Mesenchymal stem cell (in vitro differentiated cells and primary cell): ENCODE measurements around the gene AARSD1.

Experiments used
- DNase-seq: peaks from one replicate; pipeline ENCODE4 v3.0.0-alpha.2; 2013
- H2AFZ ChIP-seq: one replicate; pipeline ENCODE4 v1.6.1; 2013; ENCODE audit warnings: low read depth, mild to moderate bottlenecking, control low read depth, inconsistent platforms, low read length, moderate library complexity
- H2AK5ac ChIP-seq: 2 replicates; pipeline ENCODE4 v1.6.1; 2013; ENCODE audit warnings: low read length, moderate library complexity, mild to moderate bottlenecking, inconsistent platforms; ENCODE audit not compliant: severe bottlenecking
- H2BK120ac ChIP-seq: one replicate; pipeline ENCODE4 v1.6.1; 2013; ENCODE audit warnings: low read depth, mild to moderate bottlenecking, inconsistent platforms, low read length, moderate library complexity
- H2BK12ac ChIP-seq, 2 experiments: one replicate each; pipeline ENCODE4 v1.6.1; 2013; ENCODE audit warnings: inconsistent platforms in 2 of 2, low read length in 2 of 2, mild to moderate bottlenecking in 2 of 2, moderate library complexity in 2 of 2, control low read depth in 1 of 2
- H2BK15ac ChIP-seq: one replicate; pipeline ENCODE4 v1.6.1; 2013; ENCODE audit warnings: mild to moderate bottlenecking, low read depth, inconsistent platforms; ENCODE audit not compliant: poor library complexity, severe bottlenecking
- H2BK5ac ChIP-seq: 2 replicates; pipeline ENCODE4 v1.6.1; 2013; ENCODE audit warnings: low read depth, mild to moderate bottlenecking, low read length, control low read depth, inconsistent platforms; ENCODE audit not compliant: poor library complexity, severe bottlenecking
- H3K14ac ChIP-seq, 2 experiments: one replicate each; pipeline ENCODE4 v1.6.1; 2013; ENCODE audit warnings: inconsistent platforms in 2 of 2, low read length in 2 of 2, control low read depth in 1 of 2, mild to moderate bottlenecking in 1 of 2, moderate library complexity in 1 of 2
- H3K18ac ChIP-seq, 2 experiments: one replicate each; pipeline ENCODE4 v1.6.1; 2013; ENCODE audit warnings: inconsistent platforms in 2 of 2, low read length in 2 of 2, control low read depth in 1 of 2, low read depth in 1 of 2, mild to moderate bottlenecking in 1 of 2
- H3K23ac ChIP-seq, 2 experiments: one replicate each; pipeline ENCODE4 v1.6.1; 2013; ENCODE audit warnings: inconsistent platforms in 2 of 2, low read length in 2 of 2, mild to moderate bottlenecking in 2 of 2, moderate library complexity in 2 of 2, control low read depth in 1 of 2
- H3K27ac ChIP-seq: 2 replicates; pipeline ENCODE4 v1.5.1; 2013; ENCODE audit warnings: mild to moderate bottlenecking, moderate library complexity, low read length, control low read depth, inconsistent platforms; ENCODE audit not compliant: poor library complexity, severe bottlenecking
- H3K27me3 ChIP-seq, 2 experiments: 2 replicates each; pipeline versions ENCODE4 v1.6.1 to v1.7.0; 2013; ENCODE audit warnings: low read length in 2 of 2, mild to moderate bottlenecking in 2 of 2, moderate library complexity in 2 of 2, control low read depth in 1 of 2, inconsistent platforms in 1 of 2; ENCODE audit not compliant: control insufficient read depth in 1 of 2, insufficient read depth in 1 of 2
- H3K36me3 ChIP-seq, 2 experiments: 2 replicates each; pipeline versions ENCODE4 v1.6.1 to v1.7.0; 2013; ENCODE audit warnings: low read length in 2 of 2, control low read depth in 1 of 2, inconsistent platforms in 1 of 2, low read depth in 1 of 2, mild to moderate bottlenecking in 1 of 2; ENCODE audit not compliant: insufficient read depth in 2 of 2, control insufficient read depth in 1 of 2
- H3K4ac ChIP-seq, 2 experiments: one replicate each; pipeline ENCODE4 v1.6.1; 2013; ENCODE audit warnings: inconsistent platforms in 2 of 2, low read length in 2 of 2, mild to moderate bottlenecking in 2 of 2, moderate library complexity in 2 of 2, control low read depth in 1 of 2, low read depth in 1 of 2
- H3K4me1 ChIP-seq: 2 replicates; pipeline ENCODE4 v1.6.1; 2013; ENCODE audit warnings: low read depth, low read length, control low read depth; ENCODE audit not compliant: control insufficient read depth, insufficient read depth
- H3K4me2 ChIP-seq: 2 replicates; pipeline ENCODE4 v1.6.1; 2013; ENCODE audit warnings: low read length, mild to moderate bottlenecking, inconsistent platforms; ENCODE audit not compliant: poor library complexity, severe bottlenecking
- H3K4me3 ChIP-seq, 2 experiments: 2 replicates each; pipeline versions ENCODE4 v1.5.1 to v1.7.0; 2013; ENCODE audit warnings: low read length in 2 of 2, mild to moderate bottlenecking in 2 of 2, control low read depth in 1 of 2, low read depth in 1 of 2; ENCODE audit not compliant: insufficient read depth in 1 of 2
- H3K79me1 ChIP-seq: replicated peaks from 2 replicates; pipeline ENCODE4 v1.6.1; 2013; ENCODE audit warnings: mild to moderate bottlenecking, control low read depth, low read length, inconsistent platforms; ENCODE audit not compliant: poor library complexity, severe bottlenecking
- H3K9ac ChIP-seq: 2 replicates; pipeline ENCODE4 v1.7.0; 2013; ENCODE audit warnings: mild to moderate bottlenecking, low read length, moderate library complexity
- H3K9me3 ChIP-seq: 2 replicates; pipeline ENCODE4 v1.7.0; 2013; ENCODE audit warnings: mild to moderate bottlenecking, low read length; ENCODE audit not compliant: control insufficient read depth
- H4K8ac ChIP-seq: one replicate; pipeline ENCODE4 v1.6.1; 2013; ENCODE audit warnings: inconsistent platforms, mild to moderate bottlenecking, low read length, moderate library complexity
- H4K91ac ChIP-seq: one replicate; pipeline ENCODE4 v1.6.1; 2013; ENCODE audit warnings: mild to moderate bottlenecking, low read length, inconsistent platforms
- WGBS: methylation state at CpG from one replicate; pipeline ENCODE4 v1.1.7; 2013; ENCODE audit warnings: mixed read lengths; 5-methylcytosine and 5-hydroxymethylcytosine counted together

Gene AARSD1

GRCh38 chr17:42908872-42909700 is 55.2 kb downstream of the AARSD1 start:
- no peak overlapping the region for H2AK5ac ChIP-seq
- peaks cover 36 to 57% of the 10 kb centered on the region in 2 experiments for H3K27me3 ChIP-seq
- no peak overlapping the region for H3K27ac ChIP-seq
- no peaks in the 10 kb centered on the region for H3K4me1 ChIP-seq
- H4K8ac ChIP-seq, result no peak overlapping the region
- no peak overlapping the region for H3K4ac ChIP-seq
- no peak overlapping the region for H2AFZ ChIP-seq
- no peak overlapping the region for H3K18ac ChIP-seq
- H2BK5ac ChIP-seq, result no peak overlapping the region
- H3K9me3 ChIP-seq, result no peaks in the 10 kb centered on the region
- peak; percentile 21 for DNase-seq
- H3K4me3 ChIP-seq, result no peak overlapping the region
- H4K91ac ChIP-seq, result no peak overlapping the region
- no peak overlapping the region for H2BK15ac ChIP-seq
- no peak overlapping the region for H3K14ac ChIP-seq
- H3K79me1 ChIP-seq, result no peaks in the 10 kb centered on the region
- no peak overlapping the region for H3K23ac ChIP-seq
- no peak overlapping the region for H2BK12ac ChIP-seq
- H3K36me3 ChIP-seq, result no peaks in the 10 kb centered on the region
- WGBS, result 93% methylated on average over 5 of the region's 7 CpGs
- H3K4me2 ChIP-seq, result no peak overlapping the region
- H2BK120ac ChIP-seq, result no peak overlapping the region
- H3K9ac ChIP-seq, result no peak overlapping the region

GRCh38 chr17:42906772-42907446 is 57.3 kb downstream of the AARSD1 start:
- Histone ChIP-seq H2AK5ac (no peak overlapping the region), H3K4me3 (no peak overlapping the region), H2BK15ac (no peak overlapping the region), H2BK12ac (no peak overlapping the region), H3K14ac (no peak overlapping the region), H3K9me3 (no peaks in the 10 kb centered on the region), H3K4ac (no peak overlapping the region), H3K27me3 (peaks cover 35 to 66% of the 10 kb centered on the region in 2 experiments), H3K4me2 (no peak overlapping the region), H3K79me1 (no peaks in the 10 kb centered on the region), H4K8ac (no peak overlapping the region), H3K18ac (no peak overlapping the region), H4K91ac (no peak overlapping the region), H3K23ac (no peak overlapping the region), H3K4me1 (no peaks in the 10 kb centered on the region), H3K27ac (no peak overlapping the region), H3K36me3 (no peaks in the 10 kb centered on the region), H3K9ac (no peak overlapping the region), H2BK5ac (no peak overlapping the region), H2AFZ (no peak overlapping the region), H2BK120ac (no peak overlapping the region)
- DNase-seq, result no peak
- WGBS, result 88% methylated on average over 8 of the region's 8 CpGs

GRCh38 chr17:42904110-42904469 is 60.2 kb downstream of the AARSD1 start:
- Histone ChIP-seq H3K4ac (no peak overlapping the region), H3K4me3 (no peak overlapping the region), H3K4me2 (no peak overlapping the region), H3K23ac (no peak overlapping the region), H3K18ac (no peak overlapping the region), H3K4me1 (no peaks in the 10 kb centered on the region), H2AFZ (no peak overlapping the region), H2BK15ac (no peak overlapping the region), H3K36me3 (no peaks in the 10 kb centered on the region), H3K27me3 (peaks cover 30 to 62% of the 10 kb centered on the region in 2 experiments), H3K79me1 (no peaks in the 10 kb centered on the region), H3K27ac (no peak overlapping the region), H3K9me3 (no peaks in the 10 kb centered on the region), H3K14ac (no peak overlapping the region), H2BK12ac (no peak overlapping the region), H3K9ac (no peak overlapping the region), H2AK5ac (no peak overlapping the region), H4K8ac (no peak overlapping the region), H2BK5ac (no peak overlapping the region), H4K91ac (no peak overlapping the region), H2BK120ac (no peak overlapping the region)
- WGBS, result 94% methylated on average over 4 of the region's 6 CpGs
- no peak for DNase-seq

DNA sequence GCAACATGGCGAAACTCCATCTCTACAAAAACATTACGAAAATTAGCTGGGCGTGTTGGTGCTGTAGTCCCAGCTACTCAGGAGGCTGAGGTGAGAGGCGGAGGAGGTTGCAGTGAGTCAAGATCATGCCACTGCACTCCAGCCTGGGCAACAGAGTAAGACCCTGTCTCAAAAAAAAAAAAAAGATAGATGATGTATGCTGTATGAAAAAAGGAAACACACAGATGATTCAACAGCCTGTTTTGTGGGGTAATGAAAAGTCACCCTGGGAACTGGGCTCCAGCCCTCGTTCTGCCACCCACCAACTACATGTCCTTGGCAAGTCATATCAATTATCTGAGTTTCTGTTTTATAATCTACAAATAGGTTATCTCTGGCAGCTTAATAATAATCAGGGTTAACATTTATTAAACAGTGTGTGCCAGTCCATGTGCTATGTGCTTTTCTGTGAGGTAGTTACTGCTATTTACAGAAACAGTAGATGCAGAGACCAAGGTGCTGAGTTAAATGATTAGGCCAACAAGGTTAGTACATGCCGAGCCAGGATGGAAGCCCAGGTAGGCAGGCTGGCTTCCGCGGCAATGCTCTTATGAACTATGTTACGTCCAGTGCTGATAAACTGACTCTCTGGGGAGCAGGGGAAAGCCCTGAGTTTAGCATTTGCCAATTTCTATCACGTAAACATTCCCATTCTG is 62.6 kb downstream of the AARSD1 start:
- no peak overlapping the region for H3K23ac ChIP-seq
- no peak overlapping the region for H4K91ac ChIP-seq

More for the DNA sequence above, 62.6 kb downstream of the AARSD1 start:
- H2AFZ ChIP-seq, result no peak overlapping the region
- no peak overlapping the region for H2AK5ac ChIP-seq
- no peaks in the 10 kb centered on the region for H3K79me1 ChIP-seq
- no peak overlapping the region for H3K4me3 ChIP-seq
- no peak overlapping the region for H4K8ac ChIP-seq
- peaks cover 17 to 46% of the 10 kb centered on the region in 2 experiments for H3K27me3 ChIP-seq
- H3K27ac ChIP-seq, result no peak overlapping the region
- no peak overlapping the region for H3K18ac ChIP-seq
- DNase-seq, result no peak
- H2BK15ac ChIP-seq, result no peak overlapping the region
- no peak overlapping the region for H2BK5ac ChIP-seq
- H3K36me3 ChIP-seq, result no peaks in the 10 kb centered on the region
- H3K4me2 ChIP-seq, result no peak overlapping the region
- no peak overlapping the region for H2BK120ac ChIP-seq
- no peak overlapping the region for H3K9ac ChIP-seq
- H3K4me1 ChIP-seq, result peaks cover 2% of the 10 kb centered on the region
- 89% methylated on average over 9 of the region's 10 CpGs for WGBS
- no peak overlapping the region for H3K4ac ChIP-seq
- H2BK12ac ChIP-seq, result no peak overlapping the region
- H3K14ac ChIP-seq, result no peak overlapping the region
- no peaks in the 10 kb centered on the region for H3K9me3 ChIP-seq
